D721Med (cell line): ENCODE results near the gene HEATR5B.
"Not testable (repeated sequence)": the region's sequence is repeated elsewhere in the genome, so short reads cannot be mapped to it uniquely, and the experiment has no call there.

Source experiments
- DNase-seq: peaks from one replicate; pipeline ENCODE4 v3.0.0; 2011; ENCODE audit warnings: low spot score; ENCODE audit not compliant: insufficient read length
- FAIRE-seq: peaks from 2 replicates; lab custom pipeline; 2011; peaks lifted over from hg19 to GRCh38; lab: Jason Lieb, UNC
- TF ChIP-seq, protein P1 (sequence below): IDR thresholded peaks from 2 replicates; pipeline ENCODE4 v1.5.1; 2012; ENCODE audit warnings: mild to moderate bottlenecking, control low read depth; ENCODE audit not compliant: insufficient read depth; ENCODE audit errors: missing control alignments

HEATR5B gene

DNA sequence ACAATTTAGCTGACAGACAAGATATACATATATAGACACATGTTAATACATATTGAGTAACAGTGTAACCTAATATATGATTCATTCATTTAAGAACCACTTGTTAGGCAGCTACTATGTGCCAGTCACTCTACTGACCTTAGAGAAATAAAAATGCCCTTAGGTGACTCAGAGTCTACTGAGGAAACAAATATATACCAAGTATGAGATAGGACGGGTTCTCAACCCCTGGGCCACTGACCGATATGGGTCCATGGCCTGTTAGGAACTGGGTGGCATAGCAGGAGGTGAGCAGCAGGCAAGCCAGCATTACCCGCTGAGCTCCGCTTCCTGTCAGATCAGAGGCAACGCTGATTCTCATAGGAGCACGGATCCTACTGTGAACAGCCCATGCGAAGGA, 132.6 kb downstream of the HEATR5B start:
- TF ChIP-seq, protein P1, sequence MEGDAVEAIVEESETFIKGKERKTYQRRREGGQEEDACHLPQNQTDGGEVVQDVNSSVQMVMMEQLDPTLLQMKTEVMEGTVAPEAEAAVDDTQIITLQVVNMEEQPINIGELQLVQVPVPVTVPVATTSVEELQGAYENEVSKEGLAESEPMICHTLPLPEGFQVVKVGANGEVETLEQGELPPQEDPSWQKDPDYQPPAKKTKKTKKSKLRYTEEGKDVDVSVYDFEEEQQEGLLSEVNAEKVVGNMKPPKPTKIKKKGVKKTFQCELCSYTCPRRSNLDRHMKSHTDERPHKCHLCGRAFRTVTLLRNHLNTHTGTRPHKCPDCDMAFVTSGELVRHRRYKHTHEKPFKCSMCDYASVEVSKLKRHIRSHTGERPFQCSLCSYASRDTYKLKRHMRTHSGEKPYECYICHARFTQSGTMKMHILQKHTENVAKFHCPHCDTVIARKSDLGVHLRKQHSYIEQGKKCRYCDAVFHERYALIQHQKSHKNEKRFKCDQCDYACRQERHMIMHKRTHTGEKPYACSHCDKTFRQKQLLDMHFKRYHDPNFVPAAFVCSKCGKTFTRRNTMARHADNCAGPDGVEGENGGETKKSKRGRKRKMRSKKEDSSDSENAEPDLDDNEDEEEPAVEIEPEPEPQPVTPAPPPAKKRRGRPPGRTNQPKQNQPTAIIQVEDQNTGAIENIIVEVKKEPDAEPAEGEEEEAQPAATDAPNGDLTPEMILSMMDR: no peak
- no peak for DNase-seq
- FAIRE-seq: no peak

DNA sequence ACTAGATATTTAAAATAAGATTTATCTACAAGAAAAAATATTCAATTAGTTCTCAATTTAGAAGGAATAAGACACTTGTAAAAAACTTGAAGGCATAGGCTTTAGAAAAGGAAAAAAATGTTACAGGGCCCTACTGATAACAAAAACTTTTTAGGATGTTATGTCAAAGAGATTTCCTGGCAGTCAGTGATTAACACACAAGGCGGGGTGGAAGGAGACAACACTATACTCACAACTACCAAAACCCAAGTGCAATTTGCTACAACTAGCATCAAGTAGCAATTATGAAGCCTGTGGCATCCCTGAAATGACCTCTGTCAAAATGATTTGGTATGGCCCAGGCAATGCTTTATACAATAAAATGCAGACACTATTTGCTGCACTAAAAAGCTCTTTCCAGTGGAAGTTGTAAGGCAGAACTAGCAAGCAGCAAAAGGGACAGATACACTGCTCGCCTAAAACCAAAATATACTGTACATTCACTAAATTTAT, 133.1 kb downstream of the HEATR5B start:
- no peak for FAIRE-seq
- no peak for DNase-seq
- TF ChIP-seq, protein P1: no peak

DNA sequence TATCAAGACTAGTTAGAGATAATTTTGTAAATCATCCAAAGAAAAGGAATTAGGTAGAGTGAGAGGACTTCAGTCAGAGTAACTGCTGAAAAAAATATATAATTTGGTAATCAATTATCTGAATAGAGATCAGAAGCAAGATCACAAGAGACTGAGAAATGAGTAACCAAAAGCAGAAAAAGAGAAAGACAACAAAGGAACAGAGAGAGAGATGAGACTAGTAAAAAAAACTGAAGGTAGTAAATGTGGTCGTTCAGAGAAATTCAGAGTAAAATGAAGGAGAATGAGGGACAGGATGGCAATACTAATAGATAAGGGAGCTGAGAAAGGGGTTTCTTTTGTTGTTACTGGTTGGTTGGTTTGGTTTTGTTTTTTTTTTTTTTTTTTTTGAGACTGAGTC, 134.3 kb downstream of the HEATR5B start:
- TF ChIP-seq, protein P1: no peak
- DNase-seq (no peak), FAIRE-seq (no peak)

DNA sequence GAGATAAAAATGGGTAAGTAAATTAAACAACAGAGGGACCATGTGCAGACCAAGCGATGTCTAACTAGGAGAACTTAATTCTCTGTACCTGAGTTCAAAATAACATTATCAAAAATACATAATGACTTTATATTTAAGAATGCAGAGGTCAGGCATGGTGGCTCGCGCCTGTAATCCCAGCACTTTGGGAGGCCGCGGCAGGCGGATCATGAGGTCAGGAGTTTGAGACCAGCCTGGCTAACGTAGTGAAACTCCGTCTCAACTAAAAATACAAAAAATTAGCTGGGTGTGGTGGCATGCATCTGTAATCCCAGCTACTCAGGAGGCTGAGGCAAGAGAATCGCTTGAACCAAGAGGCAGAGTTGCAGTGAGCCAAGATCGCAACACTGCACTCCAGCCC, 138.9 kb downstream of the HEATR5B start:
- not testable (repeated sequence) for DNase-seq, FAIRE-seq

DNA sequence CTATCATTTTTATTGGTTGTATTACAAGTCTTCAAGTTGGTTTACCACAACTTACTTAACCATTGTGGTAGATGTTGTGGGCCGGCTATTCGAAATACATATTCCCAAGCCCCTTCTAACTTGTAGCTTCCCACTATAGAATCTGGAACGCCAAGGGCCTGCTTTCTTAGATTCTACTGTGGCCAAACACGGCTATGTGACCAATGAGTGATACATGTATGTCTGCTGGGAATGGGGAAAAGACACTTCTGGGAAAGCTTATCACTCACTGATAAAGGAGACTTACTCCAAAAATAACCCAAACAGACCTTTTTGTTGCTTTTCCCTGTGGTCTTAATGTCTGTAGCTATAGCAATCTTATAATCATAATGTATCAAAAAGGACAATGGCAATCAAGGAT, 142.3 kb downstream of the HEATR5B start:
- no peak for DNase-seq
- FAIRE-seq: no peak
- TF ChIP-seq, protein P1: no peak

DNA sequence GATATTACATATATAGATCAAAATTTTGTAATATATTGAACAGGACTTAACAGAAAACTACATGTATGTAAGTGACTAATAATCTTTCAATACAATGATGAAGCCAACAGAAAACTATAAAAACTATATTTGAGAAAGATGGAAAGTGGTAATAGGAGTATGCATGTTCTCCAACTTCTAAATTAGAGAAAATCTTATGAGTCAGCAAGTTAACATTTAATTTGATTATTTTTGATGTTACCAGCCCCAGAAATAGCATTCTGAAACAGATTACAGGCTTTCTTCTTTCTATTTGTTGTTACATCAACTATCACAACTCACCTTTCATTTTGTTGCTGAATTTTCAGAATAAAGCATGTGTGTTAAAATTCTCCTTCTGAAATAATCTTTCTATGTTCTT, 147.6 kb downstream of the HEATR5B start:
- DNase-seq, FAIRE-seq: not testable (repeated sequence)

DNA sequence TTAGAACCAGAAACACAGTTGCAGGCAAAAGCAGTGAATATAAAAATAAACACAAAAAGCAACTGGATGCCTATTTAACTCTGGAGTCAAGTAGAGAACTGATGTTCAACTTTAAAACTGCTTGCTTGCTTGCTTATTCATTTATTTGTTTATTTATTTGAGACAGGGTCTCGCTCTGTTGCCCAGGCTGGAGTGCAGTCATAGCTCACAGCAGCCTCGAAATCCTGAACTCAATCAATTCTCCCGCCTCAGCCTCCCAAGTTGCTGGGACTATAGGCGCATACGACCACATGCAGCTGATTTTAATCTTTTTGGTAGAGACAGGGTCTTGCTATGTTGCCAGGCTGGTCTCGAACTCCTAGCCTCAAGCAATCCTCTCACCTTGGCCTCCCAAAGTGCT, 152.5 kb downstream of the HEATR5B start:
- not testable (repeated sequence) for FAIRE-seq, DNase-seq
